GM21786 (cell line): ENCODE results near the gene SALL1.

Source experiments
- ATAC-seq: cut with Tn5 transposase; IDR thresholded peaks from one replicate; pipeline ENCODE4 v1.9.1; 2021; ENCODE audit not compliant: unreplicated experiment

SALL1 gene

GRCh38 chr16:51150888-51151320 is at the start of gene SALL1:
TSS of gene SALL1 (minus strand) at chr16:51151270. CDS start at chr16:51151241, 29 bp downstream.
- ATAC-seq = no peak

- ATAC-seq = no peak
These were observed 49.7 kb upstream of the SALL1 start for GRCh38 chr16:51200793-51201192.

DNA sequence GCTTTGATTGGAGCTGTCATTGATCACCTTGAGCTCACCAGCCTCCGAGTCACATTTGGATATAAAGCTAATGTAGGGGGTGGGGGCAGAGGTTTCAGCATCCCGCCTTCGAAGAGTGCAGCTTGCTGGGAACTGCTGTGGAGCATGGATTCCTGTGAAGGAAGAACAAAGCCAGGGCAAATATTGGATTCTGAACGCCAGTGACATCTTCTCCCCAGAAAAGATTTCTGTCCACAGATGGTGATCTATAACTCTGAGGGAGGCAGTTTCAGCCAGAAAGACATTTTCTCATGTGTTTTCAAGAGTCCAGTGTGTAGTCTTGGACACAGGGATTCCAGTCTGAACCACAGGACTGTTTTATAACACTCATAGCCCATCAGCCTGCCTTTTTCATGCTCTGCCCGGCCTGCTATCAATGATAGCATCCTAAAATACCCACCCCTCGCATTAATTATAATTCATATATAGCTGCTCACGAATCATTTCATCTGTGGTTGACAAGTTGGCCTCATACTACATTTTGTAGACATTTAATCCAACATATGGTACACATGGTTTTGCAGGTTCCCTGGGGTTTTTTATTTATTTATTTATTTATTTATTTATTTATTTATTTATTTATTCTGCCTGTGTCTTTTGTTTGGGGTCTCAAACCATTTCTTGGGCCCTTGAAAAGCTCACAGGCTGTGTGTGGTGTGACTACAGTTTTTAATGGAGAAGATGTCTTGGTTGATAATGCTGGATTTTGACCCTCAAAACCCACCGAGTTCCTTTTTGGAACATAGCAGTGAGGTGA is 47.1 kb upstream of the SALL1 start:
- no peak for ATAC-seq

DNA sequence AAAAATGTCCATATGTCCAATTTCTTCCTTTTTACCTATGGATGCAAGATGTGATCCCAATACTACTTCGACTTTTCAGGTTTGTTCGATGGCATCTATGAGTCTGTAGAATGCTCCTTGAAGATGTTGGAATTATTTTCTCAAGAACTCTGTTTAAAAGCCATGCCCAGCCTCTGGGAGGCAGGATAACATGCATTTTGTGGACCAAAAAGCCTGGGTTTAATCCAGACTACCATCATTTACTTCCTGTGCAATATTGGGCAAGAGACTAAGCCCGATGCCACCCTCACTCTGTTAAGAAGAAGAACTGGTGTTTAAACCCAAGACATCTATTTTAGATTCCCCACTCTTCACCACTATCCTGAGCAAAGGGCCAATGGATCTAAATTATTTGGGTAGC is 42.8 kb upstream of the SALL1 start:
- ATAC-seq = no peak

DNA sequence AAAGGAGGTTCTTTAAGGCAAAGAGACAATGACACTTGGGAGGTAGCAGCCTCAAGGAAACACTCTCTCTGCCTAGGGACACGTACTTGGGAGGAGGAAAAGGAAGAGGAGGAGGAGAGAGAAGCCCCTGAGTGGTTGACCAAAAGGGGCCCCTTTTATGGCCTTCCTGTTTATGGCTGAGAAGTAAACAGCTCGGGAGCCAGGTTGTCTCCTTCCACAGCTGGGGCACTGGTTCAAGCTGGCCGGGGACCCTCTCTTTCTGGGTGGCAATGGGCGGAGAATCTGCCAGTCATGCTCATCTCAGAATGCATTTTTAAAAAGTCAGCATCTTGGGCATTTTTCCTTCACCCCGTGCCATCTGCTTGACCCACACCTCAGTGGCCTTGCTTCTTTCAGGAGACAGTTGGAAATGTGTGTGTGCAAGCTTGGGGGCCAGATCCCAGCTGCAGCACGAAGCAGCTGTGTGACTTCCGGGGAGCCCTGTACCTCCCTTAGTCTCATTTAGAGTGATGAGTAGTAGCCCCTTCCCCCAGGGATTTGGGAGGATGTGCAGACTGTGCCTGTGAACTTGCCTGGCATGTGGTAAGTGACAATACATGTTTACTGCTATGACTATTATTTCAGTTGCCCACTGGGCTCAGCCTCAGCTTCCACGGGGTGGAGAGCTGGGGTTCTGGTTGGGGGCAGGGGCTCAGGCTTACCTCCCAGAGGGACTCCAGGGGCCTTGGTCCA is 33.8 kb upstream of the SALL1 start:
- peak; percentile 56 for ATAC-seq

- no peak for ATAC-seq
These were observed 30.4 kb upstream of the SALL1 start for GRCh38 chr16:51181503-51181811.

GRCh38 chr16:51180719-51181502 is 29.8 kb upstream of the SALL1 start:
- no peak for ATAC-seq

- ATAC-seq = no peak
These were observed 24.0 kb upstream of the SALL1 start for GRCh38 chr16:51175081-51175480.

GRCh38 chr16:51172368-51172767 is 21.3 kb upstream of the SALL1 start:
- ATAC-seq = no peak

- ATAC-seq = no peak
These were observed 17.7 kb upstream of the SALL1 start for GRCh38 chr16:51168755-51169154.

- no peak for ATAC-seq
These were observed 16.3 kb upstream of the SALL1 start for GRCh38 chr16:51167170-51167895.

DNA sequence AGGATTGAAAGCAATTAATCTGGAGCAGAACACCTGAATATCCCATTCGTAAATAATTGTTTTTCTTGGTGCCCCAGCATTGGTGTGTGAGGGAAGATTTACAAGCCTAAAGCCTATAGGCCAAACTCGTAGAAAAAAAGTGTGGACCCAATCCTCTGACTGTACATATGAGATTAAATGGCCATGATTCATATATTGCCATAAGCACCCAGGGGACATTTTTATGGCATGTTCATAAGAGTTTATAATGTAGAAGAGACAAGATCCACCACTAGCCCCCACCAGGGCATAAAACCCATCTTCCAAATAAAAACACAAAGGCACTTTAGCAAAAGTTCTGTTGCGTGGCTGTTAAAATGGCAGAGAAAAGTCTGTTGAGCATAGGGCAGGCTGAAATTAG is 15.5 kb upstream of the SALL1 start:
- no peak for ATAC-seq

GRCh38 chr16:51166091-51166490 is 15.0 kb upstream of the SALL1 start:
- ATAC-seq = no peak

DNA sequence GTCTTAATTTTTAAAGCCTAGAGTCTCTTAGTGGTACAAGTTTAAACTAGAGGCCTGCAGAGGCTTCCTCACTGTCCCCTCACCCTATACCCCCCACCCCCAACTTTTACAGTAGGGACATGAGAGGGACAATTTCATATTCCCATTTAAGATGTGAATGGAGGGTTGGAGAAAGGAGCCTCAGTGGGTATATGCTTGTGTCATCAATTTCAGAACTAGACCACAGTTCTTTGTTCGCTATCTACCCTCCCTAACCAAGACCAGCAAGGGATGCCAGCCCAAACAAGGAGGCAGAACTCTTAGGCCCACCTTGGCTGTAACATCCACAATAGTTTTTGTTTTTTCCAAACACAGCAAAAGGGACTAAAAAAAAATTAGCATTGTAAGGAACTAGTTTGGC is 14.0 kb upstream of the SALL1 start:
- no peak for ATAC-seq

DNA sequence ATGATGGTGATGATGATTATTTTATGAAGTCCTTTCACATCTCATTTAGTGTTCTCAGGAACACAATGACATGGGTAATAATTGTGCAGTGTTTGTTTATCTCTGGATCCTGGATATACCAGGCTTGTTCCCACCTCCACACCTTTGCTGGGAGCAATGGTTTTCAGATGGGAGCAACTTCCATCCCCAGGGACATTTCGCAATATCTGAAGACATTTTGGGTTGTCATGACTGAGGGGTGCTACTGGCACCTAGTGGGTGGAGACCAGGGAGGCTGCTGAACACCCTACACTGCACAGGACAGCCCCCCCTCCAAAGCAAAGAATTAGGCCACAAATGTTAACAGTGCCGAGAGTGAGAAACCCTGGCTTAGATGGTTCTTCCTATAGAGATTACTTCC is 13.5 kb upstream of the SALL1 start:
- ATAC-seq = no peak

DNA sequence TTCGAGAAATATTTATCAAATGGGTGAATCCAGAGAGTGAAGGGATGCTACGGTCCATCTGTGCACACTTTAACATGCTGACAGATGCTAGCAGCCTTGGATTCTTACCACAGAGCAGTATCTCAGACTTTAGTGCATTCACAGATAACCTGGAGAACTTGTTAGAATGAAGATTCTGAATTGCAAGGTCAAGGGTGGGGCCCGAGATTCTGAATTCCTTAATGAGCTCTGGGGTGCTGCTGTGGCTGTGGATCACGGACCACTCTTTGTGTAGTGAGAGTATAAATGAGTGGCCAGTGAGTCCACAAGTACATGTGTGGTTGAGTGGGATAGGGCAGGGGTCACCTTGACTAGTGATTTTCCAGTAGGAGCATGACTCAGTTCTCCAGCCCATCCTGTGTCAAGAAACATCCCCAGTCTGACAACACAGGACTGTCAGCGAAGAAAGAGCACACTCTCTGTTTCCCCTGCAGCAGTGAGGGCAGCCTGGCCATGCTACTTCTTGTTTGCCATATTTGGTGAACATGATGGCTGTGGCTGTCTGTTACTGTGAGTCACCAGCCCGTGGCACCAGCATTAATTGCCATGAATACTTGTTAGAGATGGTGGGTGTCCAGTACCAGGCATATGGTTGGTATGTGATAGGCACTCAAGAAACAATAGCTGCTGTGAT is 13.0 kb upstream of the SALL1 start:
- no peak for ATAC-seq

- no peak for ATAC-seq
These were observed 12.3 kb upstream of the SALL1 start for GRCh38 chr16:51163366-51163765.

DNA sequence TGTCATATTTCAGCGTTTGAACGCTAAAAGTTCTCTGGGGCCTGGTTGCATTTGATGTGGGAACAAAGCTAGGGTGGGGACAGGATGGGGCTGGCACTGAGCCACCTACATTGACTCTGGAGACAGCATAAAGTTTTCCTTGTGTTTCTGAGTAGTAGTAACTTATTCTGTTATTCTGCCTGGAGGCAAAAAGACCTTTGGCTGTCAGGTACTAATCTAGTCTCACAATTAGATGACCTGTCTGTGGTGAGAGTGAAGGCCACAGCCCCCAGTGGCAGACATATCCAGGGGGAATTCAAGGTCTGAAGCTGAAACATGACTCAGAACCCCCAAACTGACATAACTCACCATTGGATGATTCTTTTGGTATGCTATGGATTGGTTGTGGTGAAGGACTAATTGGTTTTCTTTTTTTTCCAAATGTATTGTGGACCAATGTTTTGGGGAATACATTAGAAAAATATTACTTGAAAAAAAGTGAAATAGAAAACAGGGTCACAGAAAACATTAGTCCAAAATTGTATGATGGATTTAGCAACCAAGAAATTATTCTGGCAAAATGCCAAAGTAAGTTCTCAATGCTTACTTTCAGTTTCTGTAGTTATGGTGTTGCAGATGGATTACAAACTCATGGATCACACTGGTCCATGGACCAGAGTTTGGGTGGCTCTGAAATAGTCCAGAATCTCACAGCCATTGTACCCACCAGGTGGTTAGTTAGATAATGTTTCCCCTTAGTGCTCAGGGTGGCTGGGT is 10.5 kb upstream of the SALL1 start:
- no peak for ATAC-seq

DNA sequence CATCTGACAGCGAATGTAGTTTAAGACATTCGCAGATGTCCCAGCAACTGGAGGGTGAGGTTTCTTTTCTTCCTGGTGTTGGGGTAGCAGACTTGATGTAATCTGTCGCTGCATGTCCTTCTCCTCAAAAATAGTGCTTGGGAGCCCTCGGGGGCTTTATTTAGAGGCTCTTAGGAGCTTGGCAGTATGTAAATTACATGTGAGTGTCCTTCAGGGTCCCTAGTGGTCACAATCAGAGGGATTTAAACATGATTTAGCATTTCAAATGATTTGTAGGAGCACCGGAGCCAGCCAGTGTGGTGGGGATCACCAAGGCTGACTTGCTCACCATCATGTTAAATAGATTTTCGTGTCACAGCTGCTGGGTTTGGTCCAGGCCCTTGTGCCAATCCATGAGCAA is 8.8 kb upstream of the SALL1 start:
- ATAC-seq = no peak

DNA sequence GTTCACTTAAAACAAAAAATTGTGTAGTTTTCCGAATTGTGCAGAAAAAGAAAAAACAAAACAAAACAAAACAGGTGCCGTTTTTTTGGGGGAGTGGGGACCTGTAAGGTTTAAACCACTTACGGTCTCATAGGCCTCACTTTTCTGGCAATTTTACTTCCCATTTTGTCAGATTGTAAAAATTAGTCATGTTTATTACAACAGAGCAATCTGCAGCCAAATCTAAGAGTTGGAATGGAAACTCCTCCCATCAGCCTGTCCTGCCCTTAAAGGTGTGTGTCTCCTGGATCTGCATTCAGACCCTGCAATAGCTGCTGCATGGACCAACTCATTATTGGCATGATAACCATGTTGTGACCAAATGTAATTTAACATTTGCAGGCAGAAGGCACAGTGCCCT is 8.2 kb upstream of the SALL1 start:
- no peak for ATAC-seq
